GM18499 (cell line): Measurements from ENCODE around the gene ABCC4.
"Not testable (repeated sequence)": the region's sequence is repeated elsewhere in the genome, so short reads cannot be mapped to it uniquely, and the experiment has no call there.

Experiments used
- ATAC-seq: cut with Tn5 transposase; IDR thresholded peaks from one replicate; pipeline ENCODE4 v1.9.1; 2021; ENCODE audit warnings: moderate number of reproducible peaks; ENCODE audit not compliant: insufficient read depth, unreplicated experiment

The ABCC4 gene

DNA sequence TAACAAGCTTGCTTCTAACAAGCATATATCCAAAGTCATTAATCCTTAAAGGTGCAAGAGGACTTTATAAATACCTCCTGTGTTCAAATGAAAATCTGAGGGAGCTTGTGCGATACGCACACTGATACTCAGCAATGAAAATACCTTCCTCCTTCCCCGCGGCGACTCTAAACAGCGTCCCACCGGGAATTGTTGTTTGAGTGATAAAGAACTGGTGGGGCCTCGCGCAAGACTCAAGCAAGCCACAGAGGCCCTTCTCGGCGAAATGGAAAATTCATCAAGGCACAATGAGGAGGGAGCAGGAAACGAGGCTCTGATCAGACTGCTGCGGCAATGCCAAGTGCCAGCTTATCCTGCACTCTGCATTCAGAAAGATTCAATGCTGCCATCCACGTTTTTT, 126.7 kb downstream of the ABCC4 start:
- no peak for ATAC-seq

DNA sequence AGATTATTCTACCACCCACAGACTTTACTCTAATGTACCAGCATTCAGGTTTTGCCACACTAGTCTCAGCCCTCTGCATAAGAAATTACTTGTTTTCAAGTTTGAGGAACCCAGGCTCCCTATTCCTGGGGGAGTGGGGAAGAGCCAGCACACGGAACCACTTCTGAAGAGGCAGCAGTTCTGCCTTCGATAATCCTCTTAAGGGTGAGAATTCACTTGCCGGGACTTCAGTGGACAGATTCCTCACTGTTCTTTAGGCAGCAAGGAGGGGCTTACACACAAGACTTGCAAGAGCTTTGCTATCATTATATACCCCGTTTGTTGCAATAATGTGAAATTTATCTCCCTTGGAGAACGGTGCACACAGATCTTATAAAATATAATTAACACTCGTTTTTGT, 133.1 kb downstream of the ABCC4 start:
- no peak for ATAC-seq

DNA sequence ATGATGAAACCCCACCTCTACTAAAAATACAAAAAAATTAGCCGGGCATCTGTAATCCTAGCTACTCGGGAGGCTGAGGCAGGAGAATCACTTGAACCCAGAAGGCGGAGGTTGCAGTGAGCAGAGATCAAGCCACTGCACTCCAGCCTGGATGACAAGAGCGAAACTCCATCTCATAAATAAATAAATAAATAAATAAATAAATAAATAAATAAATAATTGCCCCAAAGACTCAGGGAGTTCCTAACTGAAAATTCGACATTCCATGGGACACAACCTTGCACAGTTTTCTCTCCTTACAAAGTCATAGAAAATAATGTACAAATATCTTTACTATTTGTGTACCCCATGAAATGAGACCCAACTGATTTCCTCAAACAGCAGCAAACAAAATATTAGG, 134.2 kb downstream of the ABCC4 start:
- ATAC-seq: not testable (repeated sequence)

DNA sequence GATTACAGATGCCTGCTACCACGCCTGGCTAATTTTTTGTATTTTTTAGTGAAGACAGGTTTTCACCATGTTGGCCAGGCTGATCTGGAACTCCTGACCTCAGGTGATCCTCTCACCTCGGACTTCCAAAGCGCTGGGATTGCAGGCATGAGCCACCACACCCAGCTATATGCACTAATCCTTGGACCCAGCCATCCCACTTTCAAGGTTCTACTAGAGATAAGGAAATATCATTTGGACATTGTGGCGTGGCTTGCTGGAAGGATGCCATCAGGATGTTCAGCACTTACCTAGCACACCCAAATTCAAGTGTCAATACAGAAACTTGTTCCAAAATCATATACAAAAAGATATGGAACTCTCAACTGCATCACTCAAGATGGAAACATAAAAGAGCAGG, 136.4 kb downstream of the ABCC4 start:
- no peak for ATAC-seq

DNA sequence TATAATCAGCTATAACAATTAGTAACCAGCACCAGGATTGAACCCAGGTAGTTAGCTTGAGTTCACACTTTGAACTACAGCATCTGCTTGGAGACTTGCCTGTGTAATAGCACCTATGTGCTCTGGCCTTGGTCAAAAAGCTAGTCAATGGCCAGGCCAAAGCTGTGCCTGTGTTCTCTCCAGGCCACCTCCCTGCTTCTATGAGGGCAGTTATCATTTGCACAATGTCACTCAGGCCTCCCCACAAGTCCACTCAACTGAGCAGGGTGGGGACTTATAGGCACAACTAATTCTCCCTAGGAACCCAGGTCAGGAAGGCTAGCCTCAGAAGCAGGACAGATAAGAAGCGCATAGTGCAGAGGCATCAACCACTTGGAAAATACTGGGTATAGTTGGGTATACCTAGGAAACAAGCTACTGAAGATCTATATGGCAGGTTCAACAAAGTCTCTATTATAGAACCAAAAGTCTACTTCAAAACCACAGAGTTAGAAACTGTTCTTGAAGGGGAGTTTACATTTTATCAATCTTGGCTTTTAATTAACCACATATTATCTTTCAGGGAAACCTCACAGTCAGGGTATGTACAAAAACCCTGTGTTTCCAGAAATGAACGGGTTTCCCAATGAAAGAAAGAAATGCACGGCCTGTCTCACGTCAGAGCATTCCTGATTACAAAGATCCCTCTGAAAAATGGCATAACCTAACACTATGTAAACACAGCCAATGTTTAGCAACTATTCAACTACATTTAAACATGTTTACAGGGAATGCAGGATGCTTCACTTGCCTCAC, 140.9 kb downstream of the ABCC4 start:
- no peak for ATAC-seq

DNA sequence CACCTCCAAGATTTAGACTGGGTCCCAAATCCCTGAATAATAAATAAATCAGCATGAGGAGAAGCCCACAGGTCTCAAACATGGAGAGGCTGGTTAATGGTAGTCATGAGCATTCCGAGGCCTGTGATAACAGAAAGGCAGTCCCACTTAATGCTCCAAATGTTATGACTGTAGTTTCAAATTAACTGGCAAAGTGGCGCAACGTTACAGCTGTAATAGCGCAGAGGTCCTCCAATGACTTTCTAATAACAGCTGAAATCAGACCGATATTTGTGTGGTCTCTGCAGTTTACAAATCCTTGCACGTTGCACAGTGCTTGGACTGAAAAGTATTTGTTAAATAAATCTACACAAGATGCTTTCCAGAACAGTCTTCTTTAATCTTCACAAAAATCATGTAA, 141.8 kb downstream of the ABCC4 start:
- ATAC-seq: no peak

DNA sequence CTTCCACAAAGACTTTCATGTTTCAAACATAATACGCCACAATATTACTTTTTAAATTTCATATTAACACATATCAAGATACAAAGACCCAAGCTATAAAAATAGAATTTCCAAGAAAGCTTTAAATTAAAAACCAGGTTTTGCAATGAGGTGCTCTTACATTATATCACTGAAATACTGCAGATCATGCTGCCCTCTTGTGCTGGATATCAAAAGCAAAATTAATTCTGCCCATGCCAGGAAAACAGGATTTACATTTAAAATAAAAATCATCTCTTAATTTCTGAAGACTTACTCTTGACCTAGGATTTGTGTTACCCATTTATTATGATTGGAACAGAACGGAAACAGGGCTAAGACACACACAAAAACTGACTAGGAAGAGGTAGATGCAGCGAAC, 145.0 kb downstream of the ABCC4 start:
- no peak for ATAC-seq

DNA sequence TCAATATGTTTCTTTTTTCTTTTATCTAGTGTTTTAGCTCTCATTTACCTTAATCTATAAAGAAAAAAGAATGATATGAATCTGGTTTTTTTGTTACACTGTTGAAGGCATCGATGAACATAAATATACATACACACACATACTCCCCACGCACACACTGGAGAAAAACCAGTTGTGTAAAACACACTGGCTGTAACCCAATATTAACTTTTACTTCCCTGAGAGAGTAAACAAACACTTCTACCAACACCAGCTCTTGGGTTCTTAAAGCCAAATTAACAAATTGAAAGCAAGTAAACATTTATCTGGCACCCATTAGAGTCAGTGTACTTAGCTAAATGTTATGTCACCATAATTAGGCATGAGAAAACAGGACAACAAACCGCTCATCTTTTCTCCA, 145.7 kb downstream of the ABCC4 start:
- ATAC-seq: no peak

DNA sequence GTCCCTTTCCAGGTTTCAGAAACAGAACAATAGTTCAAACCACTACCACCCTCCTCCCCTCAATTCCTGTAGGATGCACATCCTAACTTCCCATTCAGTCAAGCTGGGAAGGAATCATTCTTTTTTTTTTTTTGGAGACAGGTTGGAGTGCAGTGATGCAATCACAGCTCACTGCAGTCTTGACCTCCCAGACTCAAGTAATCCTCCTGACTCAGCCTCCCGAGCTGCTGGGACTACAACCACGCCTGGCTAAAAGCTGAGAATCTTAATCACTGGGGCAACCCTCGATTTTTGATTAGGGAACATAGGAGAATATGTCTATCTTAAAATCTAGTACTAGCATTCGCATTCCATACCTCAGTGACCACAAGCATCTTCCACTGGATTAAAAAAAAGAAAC, 146.2 kb downstream of the ABCC4 start:
- no peak for ATAC-seq

DNA sequence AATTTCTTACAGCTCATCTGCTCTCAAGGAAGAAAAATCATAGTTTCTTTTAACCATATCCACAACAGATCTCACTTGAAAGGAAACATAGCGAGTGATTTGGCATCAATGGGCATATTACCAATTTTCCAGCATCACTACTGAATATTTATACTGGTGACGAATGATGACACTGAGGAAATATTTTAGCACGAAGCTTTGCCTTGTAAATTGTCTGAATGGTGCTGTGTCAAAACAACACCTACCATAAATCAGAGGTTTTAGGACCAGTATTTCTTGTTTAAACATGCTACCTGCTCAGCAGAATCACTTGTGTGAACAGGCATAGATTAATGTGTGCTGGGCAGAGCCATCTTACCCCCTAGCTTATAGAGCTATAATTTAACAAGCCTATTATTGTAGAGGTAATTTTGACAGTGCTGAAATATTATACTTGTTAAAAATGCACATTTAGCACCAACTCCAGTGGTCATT, 146.8 kb downstream of the ABCC4 start:
- ATAC-seq: no peak

DNA sequence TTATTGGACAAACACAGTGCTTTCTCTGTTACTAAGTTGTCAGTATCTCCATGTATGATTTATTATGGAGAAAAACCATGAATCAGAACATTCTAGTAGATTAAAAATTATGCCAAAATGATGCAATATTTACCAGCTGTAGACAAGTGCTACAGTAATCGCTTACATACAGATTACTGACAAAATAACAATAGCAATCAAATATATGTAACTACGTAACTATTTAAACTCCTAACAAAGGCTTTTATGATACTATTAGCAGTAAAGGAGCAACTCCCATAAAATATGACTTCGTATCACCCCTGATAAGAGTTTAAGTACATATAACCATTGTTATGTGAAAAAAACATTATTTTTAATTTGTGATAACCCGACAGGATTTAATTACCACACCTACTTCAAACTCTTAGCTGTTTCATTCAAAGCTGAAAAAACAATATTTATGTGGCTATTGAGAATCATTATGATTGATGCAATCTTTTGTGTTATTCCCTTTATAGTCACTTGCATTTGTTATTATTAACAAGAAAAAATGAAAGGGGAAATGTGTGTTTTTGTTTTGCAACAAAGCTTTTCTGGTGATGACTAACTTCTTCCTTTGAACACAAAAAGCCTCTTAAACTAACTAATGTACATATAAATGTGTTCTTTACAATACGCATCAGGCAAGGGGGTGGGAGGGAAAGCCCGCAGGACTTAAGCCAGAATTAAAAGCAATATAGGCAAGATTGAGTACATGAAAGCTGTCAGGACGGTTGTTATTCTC, 147.4 kb downstream of the ABCC4 start:
- ATAC-seq: no peak

DNA sequence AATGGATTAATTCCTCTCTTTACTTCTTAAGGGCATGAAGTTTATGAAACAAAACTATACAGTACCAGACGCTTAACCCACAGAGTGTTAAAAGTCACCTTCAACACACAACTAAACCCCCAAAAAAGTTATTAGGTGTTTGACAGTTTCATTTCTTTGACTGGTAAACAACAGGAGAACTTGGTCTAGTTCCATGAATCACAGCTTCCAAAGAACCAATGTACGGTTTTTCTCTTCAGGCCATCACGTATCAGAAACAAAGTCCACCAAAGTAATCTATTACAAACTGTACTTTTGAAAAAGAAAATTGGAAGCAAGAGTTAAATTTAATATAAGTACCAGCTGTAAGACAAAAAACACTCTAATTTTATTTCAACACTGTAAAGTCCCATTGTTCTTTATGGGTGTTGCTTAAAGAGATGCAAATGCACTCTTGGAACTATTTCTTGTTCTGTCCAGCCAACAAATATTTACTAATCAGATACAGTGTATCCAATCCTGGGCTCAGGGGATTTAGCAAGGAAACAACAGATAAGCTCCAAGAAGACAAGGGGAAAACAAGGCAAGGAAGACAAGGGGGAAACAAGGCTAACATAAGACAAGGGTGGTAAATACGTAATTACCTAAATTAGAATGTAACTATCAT, 149.2 kb downstream of the ABCC4 start:
- no peak for ATAC-seq

DNA sequence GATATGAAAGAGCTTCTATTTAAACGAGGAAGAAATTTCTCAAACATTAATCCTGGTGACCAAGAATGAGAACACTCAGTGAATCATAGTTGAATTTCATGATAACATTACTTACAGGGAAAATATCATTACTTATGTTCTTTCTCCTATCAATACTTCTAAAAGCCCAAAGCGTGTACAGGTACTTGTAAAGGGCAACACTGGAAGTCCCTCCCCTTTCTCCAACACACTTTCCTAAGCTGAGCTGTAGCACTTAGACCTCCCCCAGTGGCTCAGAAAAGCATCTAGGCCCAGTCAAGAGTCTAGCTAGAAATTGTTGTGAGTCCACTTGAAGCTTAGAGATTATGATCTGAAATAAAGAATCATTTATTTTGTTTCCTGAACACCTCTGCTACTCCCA, 150.7 kb downstream of the ABCC4 start:
- ATAC-seq: no peak

DNA sequence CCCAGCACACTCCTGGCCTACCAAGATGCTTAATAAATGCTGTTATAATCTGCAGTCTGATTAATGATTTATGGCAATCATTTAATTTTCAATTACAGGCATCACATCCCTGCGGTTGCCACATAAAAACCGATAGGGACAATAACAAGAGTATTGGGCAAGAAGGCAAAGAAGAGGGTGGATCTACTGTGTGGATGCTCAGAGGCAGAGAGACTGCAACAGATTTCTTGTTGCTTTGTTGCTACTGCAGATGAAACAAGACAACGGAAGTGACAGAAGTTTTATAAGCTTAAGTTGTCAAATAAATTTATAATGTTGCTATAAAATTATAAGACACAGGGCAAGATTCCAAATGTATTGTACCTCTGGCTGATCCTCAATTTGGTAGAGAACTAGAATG, 154.8 kb downstream of the ABCC4 start:
- ATAC-seq: no peak

DNA sequence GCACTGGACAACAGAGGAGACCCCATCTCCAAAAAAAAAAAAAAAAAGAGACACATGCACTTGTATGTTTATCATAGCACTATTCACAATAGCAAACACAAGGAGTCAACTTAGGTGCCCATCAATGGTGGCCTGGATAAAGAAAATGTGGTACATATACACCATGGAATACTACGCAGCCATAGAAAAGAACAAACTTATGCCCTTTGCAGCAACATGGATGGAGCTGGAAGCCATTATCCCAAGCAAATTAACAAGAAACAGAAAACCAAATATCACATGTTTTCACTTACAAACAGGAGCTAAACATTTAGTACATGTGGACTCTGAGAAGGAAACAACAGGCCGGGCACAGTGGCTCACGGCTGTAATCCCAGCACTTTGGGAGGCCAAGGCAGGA, 155.7 kb downstream of the ABCC4 start:
- ATAC-seq: no peak

DNA sequence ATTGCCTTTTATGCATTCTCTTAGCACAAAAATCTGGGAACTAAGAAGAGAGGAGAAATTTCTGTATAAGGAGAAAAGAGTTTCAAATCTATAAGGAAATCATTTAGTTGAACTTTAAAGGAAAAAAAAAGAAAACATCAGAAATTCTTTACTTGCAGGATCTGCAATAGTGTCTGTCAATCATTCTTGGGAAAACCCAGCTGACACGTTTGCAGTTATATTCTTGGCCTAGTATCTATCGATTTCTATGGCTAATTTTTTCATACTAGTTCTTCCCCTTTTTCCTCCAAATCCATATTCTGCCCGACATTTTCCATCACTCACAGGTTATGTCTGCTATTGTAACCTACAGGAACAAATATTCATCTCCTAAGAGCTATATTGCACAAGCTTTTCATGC, 160.7 kb downstream of the ABCC4 start:
- no peak for ATAC-seq

DNA sequence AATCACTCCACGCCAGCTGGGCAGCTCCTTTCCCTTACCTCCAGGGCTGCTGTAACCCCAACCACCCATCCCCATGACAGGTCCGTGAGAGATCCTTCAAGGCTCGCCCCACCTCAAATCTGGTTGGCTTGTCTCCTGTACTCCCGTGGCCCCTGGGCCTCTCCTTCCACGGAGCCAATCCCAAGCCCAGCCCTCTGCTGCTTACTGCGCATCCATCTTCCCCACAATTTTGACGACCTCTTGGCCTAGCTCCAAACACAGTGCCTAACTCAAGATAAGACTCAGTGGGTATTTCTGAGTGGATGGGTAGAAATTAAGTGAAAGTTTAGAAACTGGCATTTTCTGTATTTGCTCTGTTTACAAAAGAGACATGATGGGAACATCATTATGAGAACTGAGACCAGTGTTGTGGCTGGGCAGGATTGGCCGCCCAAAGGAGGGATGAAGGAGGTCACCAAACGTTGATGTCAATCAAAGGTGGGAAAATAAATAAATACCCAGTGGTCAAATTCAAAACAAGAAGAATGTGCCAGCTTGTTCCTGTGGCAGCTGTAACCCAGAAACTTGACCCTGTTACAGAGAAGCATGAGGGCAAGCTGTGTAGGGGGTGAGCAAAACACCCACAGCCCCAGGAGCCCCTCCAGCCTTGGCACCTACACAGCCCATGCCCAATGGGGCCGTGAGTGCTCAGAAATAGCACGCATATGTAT, 162.2 kb downstream of the ABCC4 start:
- ATAC-seq: no peak

DNA sequence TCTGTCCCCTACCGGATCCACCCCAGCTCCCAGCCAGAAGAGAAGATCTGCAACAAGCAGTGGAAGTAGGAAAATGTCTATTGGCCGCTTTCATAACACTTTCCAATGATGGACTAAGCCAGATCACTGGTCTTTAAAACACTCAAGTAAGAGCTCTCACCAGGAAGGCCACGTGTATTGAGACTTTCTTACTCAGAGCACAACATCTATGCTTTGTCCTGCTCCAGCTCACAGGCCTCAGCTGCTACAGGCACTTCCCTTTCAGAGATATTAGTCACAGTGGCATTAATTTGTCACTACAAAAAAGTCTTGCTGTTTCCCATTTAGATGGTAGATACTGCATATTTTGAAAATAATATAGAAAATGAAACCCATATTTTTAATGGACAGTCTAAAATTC, 164.2 kb downstream of the ABCC4 start:
- peak; percentile 93 for ATAC-seq

DNA sequence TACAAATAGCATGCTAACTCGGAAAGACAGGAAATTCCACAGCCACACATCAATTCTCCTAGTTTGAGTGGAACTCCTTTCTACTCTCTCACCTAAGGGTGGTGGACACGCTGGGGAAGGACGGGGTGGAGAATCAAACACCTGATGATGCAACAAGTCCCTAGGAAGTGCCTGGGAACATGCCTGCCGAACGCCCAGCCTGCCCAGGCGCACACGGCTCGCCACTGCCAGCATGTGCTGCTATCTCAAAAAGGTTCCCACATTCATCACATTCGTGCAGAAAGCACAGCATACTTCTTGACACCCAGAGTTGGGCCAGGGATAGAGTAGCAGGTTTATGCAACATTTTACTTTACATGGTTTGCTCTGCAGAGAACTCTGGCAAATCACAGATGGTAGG, 164.6 kb downstream of the ABCC4 start:
- no peak for ATAC-seq

DNA sequence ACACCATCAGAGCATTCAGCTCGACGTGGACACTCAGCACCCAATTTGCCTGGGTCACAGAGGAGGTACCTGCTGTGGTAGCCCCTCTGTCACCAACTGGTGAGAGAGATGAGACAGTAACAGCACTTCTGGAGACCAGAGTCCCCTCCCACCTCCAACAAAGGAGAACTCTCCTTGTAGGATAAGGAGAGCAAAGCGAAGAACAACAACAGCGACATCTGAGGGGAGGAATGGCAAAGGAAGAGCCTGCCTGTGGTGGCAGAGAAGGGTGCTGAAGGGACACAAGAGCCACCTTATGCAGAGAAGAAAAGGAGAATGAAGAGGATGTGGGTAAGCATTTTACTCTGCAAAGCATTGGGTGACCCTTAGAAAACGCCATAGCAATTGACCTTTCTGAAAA, 167.8 kb downstream of the ABCC4 start:
- no peak for ATAC-seq

DNA sequence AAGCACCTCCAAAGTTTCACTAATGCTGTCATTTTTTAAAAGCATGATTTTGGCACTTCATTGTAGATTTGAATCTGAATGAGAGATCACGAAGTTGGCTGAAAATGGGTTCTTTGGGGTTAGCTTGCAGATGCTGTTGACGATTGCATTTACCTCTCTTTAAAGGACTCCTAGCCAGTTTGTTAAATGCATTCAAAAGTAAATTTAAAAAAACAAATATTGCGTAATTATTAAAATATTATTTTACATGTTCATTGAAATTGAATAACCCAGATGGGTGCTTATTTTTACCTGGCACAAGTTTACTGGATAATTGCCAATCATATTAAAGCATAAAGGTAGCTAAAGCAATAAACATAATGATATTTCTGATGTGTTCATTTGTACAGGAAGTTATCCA, 172.2 kb downstream of the ABCC4 start:
- no peak for ATAC-seq
